Spinal cord (tissue), 10 donors: ENCODE measurements around the gene CFAP77. TPM values are rescaled to one million over a fixed set of nuclear protein-coding genes. Genes with fewer than 3 reads are reported as not detected.

Experiments used
- DNase-seq, 6 donors: peaks; one replicate each; pipeline versions ENCODE4 v3.0.0 to v3.0.0-alpha.2; 2013 to 2015; ENCODE audit warnings: low spot score in 6 of 6, low read depth in 4 of 6
- H3K27ac ChIP-seq: one replicate; pipeline ENCODE4 v1.5.1; 2013; ENCODE audit warnings: low read depth, low read length, control low read depth
- H3K27me3 ChIP-seq: one replicate; pipeline ENCODE4 v1.6.1; 2013; ENCODE audit warnings: low read length; ENCODE audit not compliant: control insufficient read depth, insufficient read depth
- H3K36me3 ChIP-seq: one replicate; pipeline ENCODE4 v1.6.1; 2013; ENCODE audit warnings: low read length; ENCODE audit not compliant: control insufficient read depth, insufficient read depth
- H3K4me1 ChIP-seq: one replicate; pipeline ENCODE4 v1.6.1; 2013; ENCODE audit warnings: low read length; ENCODE audit not compliant: control insufficient read depth, insufficient read depth
- H3K4me3 ChIP-seq: one replicate; pipeline ENCODE4 v1.5.1; 2013; ENCODE audit warnings: low read depth, low read length, control low read depth
- H3K9me3 ChIP-seq: one replicate; pipeline ENCODE4 v1.6.1; 2013; ENCODE audit warnings: low read length; ENCODE audit not compliant: control insufficient read depth, insufficient read depth
- WGBS: methylation state at CpG from one replicate; pipeline ENCODE4 v1.1.5; 2013; ENCODE audit warnings: missing lambda C conversion rate; ENCODE audit not compliant: insufficient coverage; 5-methylcytosine and 5-hydroxymethylcytosine counted together
- polyA plus RNA-seq, 2 donors: library from polyadenylated mRNA; unstranded; fragments of 120-200 nt; gene quantifications; one replicate each; pipeline ENCODE4 v1.2.1, GENCODE V29; 2013; ENCODE audit not compliant: insufficient read length in 2 of 2
- total RNA-seq, 2 donors: library from RNA; depleted of rRNA in 1 of 2; stranded (reverse); fragments of 120-200 nt in 1 of 2; fragments of >200 nt in 1 of 2; gene quantifications; one replicate each; pipeline versions ENCODE4 v1.2.3 to v1.2.4, GENCODE V29; 2013 to 2014
- donor health status: healthy.

CFAP77 gene
- total and polyA plus RNA-seq, 4 donors = 0.30 to 6.9 (median 4.7) TPM

GRCh38 chr9:132605387-132605786 lies 195.4 kb downstream of the CFAP77 start:
- WGBS = 96% methylated on average over 4 of the region's 6 CpGs
- Histone ChIP-seq H3K4me3 (no peak overlapping the region), H3K36me3 (peaks cover 39% of the 10 kb centered on the region)

GRCh38 chr9:132606066-132606465 lies 196.1 kb downstream of the CFAP77 start:
- DNase-seq = peak in 1 of 6 donors; percentile 36
- Histone ChIP-seq H3K4me1 (no peaks in the 10 kb centered on the region), H3K27ac (no peak overlapping the region), H3K9me3 (no peaks in the 10 kb centered on the region), H3K36me3 (peaks cover 35% of the 10 kb centered on the region), H3K4me3 (no peak overlapping the region), H3K27me3 (no peaks in the 10 kb centered on the region)
- 82% methylated on average over 6 of the region's 6 CpGs for WGBS

More at GRCh38 chr9:132605387-132605786, 195.4 kb downstream of the CFAP77 start:
- H3K4me1 ChIP-seq = no peaks in the 10 kb centered on the region
- no peaks in the 10 kb centered on the region for H3K27me3 ChIP-seq
- no peak for DNase-seq
- H3K9me3 ChIP-seq = no peaks in the 10 kb centered on the region
- H3K27ac ChIP-seq = no peak overlapping the region

- no peak for DNase-seq
- Histone ChIP-seq H3K27ac (no peak overlapping the region), H3K36me3 (peaks cover 48% of the 10 kb centered on the region), H3K4me3 (no peak overlapping the region), H3K9me3 (no peaks in the 10 kb centered on the region), H3K27me3 (no peaks in the 10 kb centered on the region), H3K4me1 (no peaks in the 10 kb centered on the region)
- 86% methylated on average over 7 of the region's 9 CpGs for WGBS
These were observed 199.2 kb downstream of the CFAP77 start for GRCh38 chr9:132609184-132609583.

GRCh38 chr9:132609829-132610228 lies 199.8 kb downstream of the CFAP77 start:
- 87% methylated on average over 7 of the region's 7 CpGs for WGBS
- Histone ChIP-seq H3K27ac (no peak overlapping the region), H3K36me3 (peaks cover 45% of the 10 kb centered on the region), H3K4me3 (no peak overlapping the region), H3K4me1 (no peaks in the 10 kb centered on the region), H3K27me3 (no peaks in the 10 kb centered on the region), H3K9me3 (no peaks in the 10 kb centered on the region)
- no peak for DNase-seq

- no peak overlapping the region for H3K27ac ChIP-seq
- H3K4me1 ChIP-seq = no peaks in the 10 kb centered on the region
- 87% methylated on average over 11 of the region's 12 CpGs for WGBS
- H3K4me3 ChIP-seq = no peak overlapping the region
- H3K9me3 ChIP-seq = no peaks in the 10 kb centered on the region
- DNase-seq = no peak
- H3K27me3 ChIP-seq = no peaks in the 10 kb centered on the region
- peaks cover 39% of the 10 kb centered on the region for H3K36me3 ChIP-seq
These were observed 200.7 kb downstream of the CFAP77 start for GRCh38 chr9:132610661-132611060.

GRCh38 chr9:132614324-132614723 lies 204.3 kb downstream of the CFAP77 start:
- no peak for DNase-seq
- Histone ChIP-seq H3K9me3 (no peaks in the 10 kb centered on the region), H3K36me3 (peaks cover 41% of the 10 kb centered on the region), H3K4me1 (no peaks in the 10 kb centered on the region), H3K27ac (no peak overlapping the region), H3K27me3 (no peaks in the 10 kb centered on the region), H3K4me3 (no peak overlapping the region)
- 80% methylated on average over 6 of the region's 6 CpGs for WGBS

- H3K4me3 ChIP-seq = no peak overlapping the region
- no CpG with 5 or more reads among the region's 2 CpGs for WGBS
- H3K4me1 ChIP-seq = no peaks in the 10 kb centered on the region
- H3K27me3 ChIP-seq = no peaks in the 10 kb centered on the region
- peaks cover 35% of the 10 kb centered on the region for H3K36me3 ChIP-seq
- peak in 1 of 6 donors; percentile 53 for DNase-seq
- no peaks in the 10 kb centered on the region for H3K9me3 ChIP-seq
- no peak overlapping the region for H3K27ac ChIP-seq
These were observed 205.8 kb downstream of the CFAP77 start for GRCh38 chr9:132615774-132616173.

- H3K4me1 ChIP-seq = no peaks in the 10 kb centered on the region
- no peaks in the 10 kb centered on the region for H3K9me3 ChIP-seq
- no peak overlapping the region for H3K27ac ChIP-seq
- WGBS = 82% methylated on average over 3 of the region's 5 CpGs
- H3K4me3 ChIP-seq = no peak overlapping the region
- H3K27me3 ChIP-seq = no peaks in the 10 kb centered on the region
- peaks cover 26% of the 10 kb centered on the region for H3K36me3 ChIP-seq
- DNase-seq = no peak
These were observed 206.7 kb downstream of the CFAP77 start for GRCh38 chr9:132616725-132617124.

- H3K4me1 ChIP-seq = no peaks in the 10 kb centered on the region
- no peaks in the 10 kb centered on the region for H3K9me3 ChIP-seq
- WGBS = 68% methylated on average over 4 of the region's 5 CpGs
- H3K4me3 ChIP-seq = no peak overlapping the region
- no peak overlapping the region for H3K27ac ChIP-seq
- no peak for DNase-seq
- H3K27me3 ChIP-seq = no peaks in the 10 kb centered on the region
- H3K36me3 ChIP-seq = peaks cover 9% of the 10 kb centered on the region
These were observed 212.1 kb downstream of the CFAP77 start for GRCh38 chr9:132622159-132622558.
